ENCODE results near the gene BRPF1. TPM values are rescaled to one million over a fixed set of nuclear protein-coding genes. Genes with fewer than 3 reads are reported as not detected.

Gene BRPF1
- total RNA-seq, 2 experiments from 2014 or later: 31.5 to 31.9 TPM

DNA sequence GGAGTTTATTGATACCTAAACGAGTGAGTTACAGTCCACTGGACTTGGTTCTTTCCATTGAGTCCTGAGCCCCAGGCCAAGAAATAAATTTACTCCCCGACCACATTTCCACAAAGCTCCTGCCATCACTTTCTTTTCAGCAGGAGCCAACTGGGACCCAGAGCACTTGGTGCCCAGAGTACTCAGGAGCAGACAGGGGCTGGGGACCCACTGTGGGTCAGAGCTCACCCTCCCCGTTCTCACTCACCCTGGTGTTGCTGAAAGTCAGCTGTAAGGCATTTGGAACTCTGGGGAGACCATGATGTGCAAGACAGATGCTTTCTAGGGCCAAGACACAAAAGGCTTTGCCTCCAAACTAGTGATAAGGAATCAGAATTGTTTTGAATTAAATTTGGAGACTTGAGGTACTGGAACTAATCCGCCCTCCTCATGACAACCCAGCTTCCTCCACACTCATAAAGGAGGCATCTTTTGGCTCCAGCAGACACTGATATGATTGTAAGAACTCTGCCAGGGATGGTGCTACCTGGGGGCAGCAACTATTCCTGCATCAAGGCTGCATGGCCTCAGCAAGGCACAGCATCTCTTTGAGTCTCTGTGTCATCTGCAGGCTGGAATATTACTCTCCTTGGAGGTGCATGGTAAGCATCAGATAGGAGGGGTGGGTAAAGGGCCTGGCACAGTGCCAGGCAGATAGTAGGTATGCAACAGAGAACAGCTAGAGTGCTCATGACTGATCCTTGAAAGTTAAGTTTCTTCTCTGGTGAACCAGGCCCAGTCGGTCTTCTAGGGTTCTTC, 45.6 kb downstream of the BRPF1 start:
- Histone ChIP-seq H3K4me3 (ENCODE audit: low read depth, low read length, poor library complexity, severe bottlenecking) (no peak overlapping the region), H3K27ac (ENCODE audit: low read depth, low read length, poor library complexity, severe bottlenecking) (no peak overlapping the region), H4K20me1 (ENCODE audit: insufficient read depth, low read length) (no peaks in the 10 kb centered on the region), H2AFZ (ENCODE audit: low read length) (no peak overlapping the region), H3K9me2 (ENCODE audit: insufficient read depth, low read length) (no peaks in the 10 kb centered on the region), H3K4me1 (ENCODE audit: insufficient read depth, low read length, poor library complexity, severe bottlenecking) (peaks cover 41% of the 10 kb centered on the region), H3K4me2 (ENCODE audit: low read length) (no peak overlapping the region), H3K9me3 (ENCODE audit: low read length) (no peaks in the 10 kb centered on the region), H3K79me2 (ENCODE audit: insufficient read depth, low read depth, low read length) (no peaks in the 10 kb centered on the region), H3K36me3 (ENCODE audit: insufficient read depth, low read length) (peaks cover 20% of the 10 kb centered on the region)
- no peak for DNase-seq (ENCODE audit: low spot score)
- intact Hi-C loops (cut with micrococcal nuclease; ENCODE audit: unreplicated experiment): no loop called here
- TF ChIP-seq, protein P1, sequence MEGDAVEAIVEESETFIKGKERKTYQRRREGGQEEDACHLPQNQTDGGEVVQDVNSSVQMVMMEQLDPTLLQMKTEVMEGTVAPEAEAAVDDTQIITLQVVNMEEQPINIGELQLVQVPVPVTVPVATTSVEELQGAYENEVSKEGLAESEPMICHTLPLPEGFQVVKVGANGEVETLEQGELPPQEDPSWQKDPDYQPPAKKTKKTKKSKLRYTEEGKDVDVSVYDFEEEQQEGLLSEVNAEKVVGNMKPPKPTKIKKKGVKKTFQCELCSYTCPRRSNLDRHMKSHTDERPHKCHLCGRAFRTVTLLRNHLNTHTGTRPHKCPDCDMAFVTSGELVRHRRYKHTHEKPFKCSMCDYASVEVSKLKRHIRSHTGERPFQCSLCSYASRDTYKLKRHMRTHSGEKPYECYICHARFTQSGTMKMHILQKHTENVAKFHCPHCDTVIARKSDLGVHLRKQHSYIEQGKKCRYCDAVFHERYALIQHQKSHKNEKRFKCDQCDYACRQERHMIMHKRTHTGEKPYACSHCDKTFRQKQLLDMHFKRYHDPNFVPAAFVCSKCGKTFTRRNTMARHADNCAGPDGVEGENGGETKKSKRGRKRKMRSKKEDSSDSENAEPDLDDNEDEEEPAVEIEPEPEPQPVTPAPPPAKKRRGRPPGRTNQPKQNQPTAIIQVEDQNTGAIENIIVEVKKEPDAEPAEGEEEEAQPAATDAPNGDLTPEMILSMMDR (conservative IDR thresholded peaks at IDR 0.05; ENCODE audit: low read length): no peak
- no peak for TF ChIP-seq EZH2phosphoT487 (IDR thresholded peaks at IDR 0.05; ENCODE audit: borderline replicate concordance, low read depth, low read length)
- no TSS peak for BruUV-seq (replicated peaks)
- CTCF ChIA-PET (ENCODE audit: unreplicated experiment): no interaction called here
- POLR2A ChIA-PET: interaction anchor here (0.5 kb wide), 2 partner anchors 16 to 111 kb away, joined by 3 read pairs; partner anchors contain the start of gene ARPC4

DNA sequence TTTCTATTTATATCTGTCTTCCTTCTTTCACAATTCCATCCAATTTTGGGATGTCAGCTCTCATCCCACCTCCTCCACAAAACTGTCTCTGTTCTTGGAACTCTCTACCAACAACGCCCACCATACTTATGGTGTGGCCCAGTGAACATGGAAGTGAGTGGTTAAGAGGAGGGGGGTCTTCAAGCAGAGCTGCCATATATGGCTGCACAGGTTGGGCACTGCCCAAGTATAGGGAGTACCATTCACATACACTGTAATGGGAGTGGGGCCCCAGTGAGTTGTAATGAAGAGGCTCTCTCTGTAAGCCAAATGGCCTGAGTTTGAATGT, 46.1 kb downstream of the BRPF1 start:
- POLR2A ChIA-PET: interaction anchor here (0.5 kb wide), 1 partner anchor 15 kb away, joined by 3 read pairs; the partner anchor contains the start of gene ARPC4
- intact Hi-C loops (cut with micrococcal nuclease; ENCODE audit: unreplicated experiment): no loop called here
- BruUV-seq (replicated peaks): no TSS peak
- no peaks in the 10 kb centered on the region for H3K9me3 ChIP-seq (ENCODE audit: low read length)
- no peaks in the 10 kb centered on the region for H3K9me2 ChIP-seq (ENCODE audit: insufficient read depth, low read length)
- H3K4me3 ChIP-seq (ENCODE audit: low read depth, low read length, poor library complexity, severe bottlenecking): no peak overlapping the region
- H3K36me3 ChIP-seq (ENCODE audit: insufficient read depth, low read length): peaks cover 23% of the 10 kb centered on the region
- no peak for DNase-seq (ENCODE audit: low spot score)
- no peak for TF ChIP-seq EZH2phosphoT487 (IDR thresholded peaks at IDR 0.05; ENCODE audit: borderline replicate concordance, low read depth, low read length)
- TF ChIP-seq, protein P1 (conservative IDR thresholded peaks at IDR 0.05; ENCODE audit: low read length): no peak
- H3K4me2 ChIP-seq (ENCODE audit: low read length): no peak overlapping the region
- H3K4me1 ChIP-seq (ENCODE audit: insufficient read depth, low read length, poor library complexity, severe bottlenecking): peaks cover 47% of the 10 kb centered on the region
- no peaks in the 10 kb centered on the region for H3K79me2 ChIP-seq (ENCODE audit: insufficient read depth, low read depth, low read length)
- CTCF ChIA-PET (ENCODE audit: unreplicated experiment): no interaction called here
- no peak overlapping the region for H2AFZ ChIP-seq (ENCODE audit: low read length)
- no peak overlapping the region for H3K27ac ChIP-seq (ENCODE audit: low read depth, low read length, poor library complexity, severe bottlenecking)
- H4K20me1 ChIP-seq (ENCODE audit: insufficient read depth, low read length): no peaks in the 10 kb centered on the region
